ENCODE results near the gene NHSL1.

Gene NHSL1

DNA sequence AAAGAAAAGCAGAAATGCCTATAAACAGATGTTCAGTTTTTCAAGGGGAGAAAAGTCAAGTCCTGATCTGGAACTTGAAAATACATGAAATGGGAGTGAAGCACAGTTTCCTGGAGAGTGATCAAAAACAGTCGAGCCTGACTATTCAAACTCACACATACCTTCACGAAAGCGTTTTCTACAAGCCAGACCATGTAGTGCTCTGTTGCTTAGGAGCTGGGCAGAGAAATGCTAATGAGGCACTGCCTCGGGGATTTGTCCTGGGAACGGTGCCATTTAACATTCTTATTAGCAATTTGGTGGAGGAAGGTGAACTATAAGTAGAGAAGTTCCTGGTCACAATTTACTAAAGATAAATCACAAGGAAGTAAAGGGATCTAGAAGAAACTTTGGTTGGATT, 5.9 kb downstream of the NHSL1 start:
- peak; percentile 71 for DNase-seq (ENCODE audit: low read depth)

DNA sequence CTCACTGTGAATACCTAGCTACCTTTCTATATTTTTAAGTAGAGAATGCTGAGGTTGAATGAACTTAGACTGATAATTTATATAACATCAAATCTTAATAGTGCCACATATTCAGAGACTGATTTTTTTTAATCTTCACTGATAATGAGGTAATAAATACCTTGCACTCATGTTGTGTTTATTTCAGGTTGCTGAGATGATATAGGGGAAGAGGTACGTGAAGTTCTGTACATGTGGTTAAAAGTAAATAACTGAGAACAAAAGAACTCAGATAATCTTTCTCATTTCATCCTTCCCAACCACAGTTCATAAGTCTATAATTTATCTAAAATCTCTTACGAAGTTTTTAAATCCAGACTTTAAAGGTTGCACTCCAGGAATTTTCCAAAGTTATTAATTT, 6.4 kb downstream of the NHSL1 start:
- no peak for DNase-seq (ENCODE audit: low read depth)

DNA sequence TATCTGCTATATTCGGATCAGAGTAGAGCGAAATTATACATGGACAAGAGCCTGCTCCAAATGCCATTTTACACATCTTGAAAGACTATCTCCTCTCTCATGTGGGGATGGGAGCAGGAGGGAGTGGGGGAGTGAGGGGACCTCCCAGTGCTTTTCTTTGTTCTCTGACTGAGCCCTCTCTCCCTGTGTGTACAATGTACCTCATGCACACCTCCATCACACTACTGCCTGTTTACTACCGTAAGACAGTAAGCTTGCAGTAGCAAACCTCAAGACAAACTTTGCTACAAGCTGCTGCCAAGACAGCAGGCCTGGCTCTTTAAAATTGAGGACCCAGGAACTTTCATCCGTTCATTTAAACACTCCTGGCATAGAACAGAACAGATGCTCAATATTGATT, 7.2 kb downstream of the NHSL1 start:
- DNase-seq (ENCODE audit: low read depth) = no peak

DNA sequence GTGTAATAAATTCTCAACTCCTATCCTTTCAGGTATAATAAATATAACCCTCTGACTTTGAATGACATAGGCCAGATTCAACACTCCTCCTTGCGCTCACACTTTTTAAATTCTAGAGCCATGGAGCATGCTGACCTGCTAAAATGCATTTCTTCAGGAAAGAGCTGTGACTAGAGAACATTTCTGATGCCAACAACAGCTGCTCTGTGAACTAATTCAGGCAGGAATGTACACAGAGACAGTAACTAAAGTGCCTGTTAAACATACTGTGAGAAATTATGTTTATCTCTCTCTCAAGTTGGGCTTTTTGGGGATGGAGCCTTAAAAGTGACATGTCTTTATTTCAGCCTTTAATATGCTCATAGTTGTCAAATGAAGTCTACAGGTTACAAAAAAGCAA, 8.3 kb downstream of the NHSL1 start:
- peak; percentile 5 for DNase-seq (ENCODE audit: low read depth)

DNA sequence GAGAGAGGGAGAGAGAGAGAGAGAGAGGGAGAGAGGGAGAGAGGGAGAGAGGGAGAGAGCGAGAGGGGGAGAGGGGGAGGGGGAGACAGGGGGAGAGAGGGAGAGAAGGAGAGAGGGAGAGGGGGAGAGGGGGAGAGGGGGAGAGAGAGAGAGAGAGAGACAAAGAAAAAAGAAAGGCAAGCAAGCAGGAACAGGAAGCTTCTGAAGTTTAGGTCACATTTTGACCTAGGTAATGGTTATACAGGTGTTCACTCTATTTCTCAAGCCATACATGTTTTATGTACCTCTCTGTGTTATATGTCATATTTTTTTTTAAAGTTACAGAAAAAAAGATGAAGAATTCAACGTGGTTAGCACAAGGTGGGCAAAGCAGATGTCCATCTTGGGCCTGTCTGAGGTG, 9.4 kb downstream of the NHSL1 start:
- no peak for DNase-seq (ENCODE audit: low read depth)

DNA sequence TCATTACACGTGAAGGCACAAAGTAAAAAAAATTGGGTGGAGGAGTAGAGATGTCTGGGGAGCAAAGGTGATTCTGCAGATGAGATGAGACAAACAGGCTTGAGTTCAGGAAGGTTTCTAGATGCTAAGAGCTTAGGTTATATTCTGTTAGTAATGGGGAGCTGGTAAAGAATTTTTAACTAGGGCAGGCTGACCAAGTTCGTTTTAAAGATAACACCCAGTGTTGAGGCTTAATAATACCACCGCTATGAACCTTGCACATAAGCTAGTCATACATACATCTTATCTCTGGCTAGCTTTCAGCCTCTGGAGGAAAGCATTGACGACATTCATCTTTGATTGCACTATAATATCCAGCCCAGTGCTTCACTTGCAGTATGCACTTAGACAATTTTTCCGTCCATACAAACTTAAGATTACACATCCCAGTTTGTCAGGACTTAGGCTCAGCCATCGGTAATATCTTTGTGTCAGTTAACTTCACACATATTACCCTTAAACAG, 12.1 kb downstream of the NHSL1 start:
- DNase-seq (ENCODE audit: low read depth) = no peak

DNA sequence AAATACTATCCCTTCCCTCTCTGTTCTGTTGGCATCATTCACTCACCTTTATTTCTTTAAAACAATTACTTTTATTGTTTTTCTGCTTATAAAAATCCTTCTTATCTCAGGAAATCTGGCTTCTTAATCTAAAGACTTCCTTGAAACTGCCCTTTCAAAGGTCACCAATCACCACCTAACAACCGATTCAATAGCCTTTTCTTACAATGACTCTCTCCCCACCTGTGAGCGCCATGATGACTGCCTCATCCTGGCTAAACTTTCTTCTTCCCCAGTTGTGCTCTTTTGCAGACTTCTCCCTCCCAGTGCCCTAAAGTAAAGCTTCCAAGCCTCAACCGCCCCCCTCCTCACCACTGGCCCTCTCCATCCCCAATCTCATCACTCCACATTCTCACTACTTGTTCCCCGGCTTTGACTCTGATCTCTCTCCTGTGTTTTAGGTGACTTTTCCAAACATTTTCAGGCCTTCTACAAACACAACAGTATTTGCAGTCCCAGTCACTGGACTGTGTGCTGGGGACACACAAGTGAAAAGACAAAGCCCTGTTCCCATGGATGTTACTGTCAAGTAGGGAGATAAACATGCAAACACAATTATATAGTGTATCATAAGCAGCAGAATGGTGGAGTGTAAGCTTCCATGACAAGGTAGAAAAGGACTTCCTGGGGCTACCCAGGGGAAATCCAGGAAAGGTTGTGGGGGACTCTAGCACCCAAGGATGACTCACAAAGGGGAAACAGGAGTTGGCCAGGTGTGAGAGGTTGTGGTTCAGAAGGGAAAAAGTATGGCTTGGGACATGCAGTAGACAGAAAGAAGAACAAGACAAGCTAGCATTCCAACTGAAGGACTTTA, 12.8 kb downstream of the NHSL1 start:
- DNase-seq (ENCODE audit: low read depth) = no peak

DNA sequence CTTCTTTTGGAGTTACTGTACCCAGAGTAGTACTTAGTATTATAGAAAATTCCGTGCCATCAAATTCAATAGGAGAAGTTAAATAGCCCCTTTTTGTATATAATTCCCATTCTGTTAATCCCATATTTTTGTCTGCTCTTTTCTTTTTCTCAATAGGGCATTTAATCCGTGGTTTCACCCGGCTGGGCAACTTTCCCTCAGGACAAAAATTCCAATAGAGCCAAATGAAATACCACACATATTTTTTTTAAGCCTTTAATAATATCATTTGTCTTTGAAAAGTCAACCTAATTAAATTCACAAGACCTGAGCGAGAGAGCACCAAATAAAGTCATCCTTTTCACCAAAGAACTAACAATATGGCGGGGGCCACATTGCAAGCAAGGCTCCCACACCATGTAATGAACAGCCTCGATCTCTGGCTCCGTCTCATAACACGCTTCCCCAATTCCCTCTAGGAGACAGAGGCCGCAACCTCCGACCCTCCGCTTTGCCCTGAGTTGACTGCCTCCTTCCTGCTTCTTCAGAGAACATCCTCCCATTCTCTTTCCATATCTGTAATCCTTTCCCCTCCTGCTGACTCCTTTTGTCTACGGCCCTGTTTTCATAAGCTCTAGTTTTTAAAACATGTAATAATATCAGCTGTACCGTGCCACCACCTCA, 13.6 kb downstream of the NHSL1 start:
- no peak for DNase-seq (ENCODE audit: low read depth)

DNA sequence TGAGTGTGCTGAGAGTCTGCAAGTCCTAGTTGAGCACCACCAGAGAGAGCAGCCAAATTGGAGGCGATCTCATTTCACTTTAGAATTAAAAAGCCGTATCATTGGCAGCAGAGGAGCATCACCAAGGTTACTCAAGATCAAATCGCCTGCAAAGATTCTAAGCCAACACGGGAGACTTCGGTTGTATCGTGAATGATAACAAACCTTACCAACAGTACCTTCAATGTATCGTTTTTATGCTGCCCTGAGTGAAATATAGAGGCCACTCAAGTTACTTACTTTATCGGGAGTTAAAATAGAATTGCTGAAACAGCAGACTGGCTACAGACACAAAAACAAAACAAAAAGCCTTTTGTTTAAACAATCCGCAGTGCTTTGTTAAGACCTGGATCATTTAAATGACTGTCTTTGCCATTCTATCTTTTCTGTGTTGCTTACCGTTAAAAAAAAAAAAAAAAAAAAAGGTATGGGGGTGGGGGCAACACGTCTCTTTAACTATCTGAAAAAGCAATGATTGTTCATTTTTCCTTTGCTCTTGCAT, 14.2 kb downstream of the NHSL1 start:
- peak; percentile 43 for DNase-seq (ENCODE audit: low read depth)

DNA sequence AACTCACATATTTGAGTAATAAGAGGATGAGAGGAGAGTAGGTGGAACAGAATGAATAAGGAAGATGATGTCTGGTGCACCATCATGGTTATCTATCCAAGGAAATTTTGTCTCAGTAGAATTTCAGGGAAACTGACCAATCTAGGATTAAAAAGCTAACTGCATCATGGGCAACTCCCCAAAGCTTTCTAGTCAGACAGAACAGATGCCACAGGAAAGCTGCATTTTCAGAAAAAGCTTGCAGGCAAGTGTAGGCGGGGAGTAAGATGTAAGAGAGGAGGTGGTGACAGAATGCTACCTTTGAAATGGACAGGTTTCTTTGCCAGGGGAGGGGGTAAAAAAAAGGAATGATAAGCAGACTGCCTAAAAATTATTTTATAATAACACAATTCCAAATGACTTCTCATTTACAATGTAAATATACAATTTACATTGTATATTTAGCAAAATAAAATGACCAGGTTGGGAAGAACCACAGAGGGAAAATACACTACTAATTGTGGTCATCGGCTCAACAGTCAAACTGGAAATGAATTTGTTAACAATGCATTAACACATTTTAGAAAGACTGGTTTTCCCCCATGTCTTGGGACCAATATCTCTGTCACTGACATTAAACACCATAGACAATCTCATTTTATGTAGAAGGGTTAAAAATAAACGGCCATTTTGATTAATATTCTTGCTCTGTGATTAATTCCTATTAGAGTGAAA, 15.1 kb downstream of the NHSL1 start:
- no peak for DNase-seq (ENCODE audit: low read depth)

DNA sequence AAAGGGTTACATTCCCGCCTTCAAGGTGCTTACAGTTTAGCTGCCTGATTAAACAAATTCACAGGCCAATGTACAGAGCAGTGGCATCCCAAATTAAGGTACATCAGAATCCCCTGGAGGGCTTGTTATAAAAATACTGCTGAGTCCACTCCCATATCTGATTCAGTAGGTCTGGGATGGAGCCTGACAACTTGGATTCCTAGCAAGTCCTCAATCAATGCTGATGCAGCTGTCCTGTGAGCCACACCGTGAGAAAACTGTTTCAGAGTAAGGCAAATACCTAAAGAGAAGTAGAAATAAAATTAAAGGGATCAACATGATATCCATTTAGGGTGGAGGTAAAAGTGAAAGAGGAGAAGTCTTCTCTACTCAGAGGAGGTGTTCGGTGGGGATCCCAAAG, 16.5 kb downstream of the NHSL1 start:
- no peak for DNase-seq (ENCODE audit: low read depth)

DNA sequence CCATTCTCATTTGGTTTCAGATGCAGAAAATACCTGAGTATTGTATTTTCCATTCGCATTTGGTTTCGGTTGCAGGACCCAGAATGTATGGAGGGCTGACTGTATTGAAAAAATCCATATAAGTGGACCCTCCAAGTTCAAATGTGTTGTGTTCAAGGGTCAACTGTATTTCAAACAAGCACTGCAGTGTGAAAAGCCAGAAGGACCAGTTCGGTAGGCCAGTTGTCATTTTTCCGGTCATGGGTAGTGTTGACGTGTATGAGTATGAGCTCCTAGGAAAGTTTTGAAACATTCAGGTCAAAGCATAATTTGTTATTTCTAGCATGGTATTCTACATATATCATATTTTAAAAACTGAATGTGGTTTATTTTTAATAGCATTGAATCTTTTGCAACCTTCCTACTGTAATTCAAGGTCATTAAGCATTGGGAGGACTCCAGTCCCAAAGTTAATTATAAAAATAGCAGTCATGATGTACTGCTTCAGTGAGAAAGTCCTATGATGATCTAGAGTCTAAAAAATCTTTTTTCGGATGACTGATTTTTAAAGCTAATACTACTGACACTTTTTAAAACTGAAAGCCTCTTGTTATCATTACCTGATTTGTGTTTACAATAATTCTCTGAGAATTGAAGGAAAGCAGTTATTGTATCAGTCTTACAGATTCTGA, 18.9 kb downstream of the NHSL1 start:
- no peak for DNase-seq (ENCODE audit: low read depth)

DNA sequence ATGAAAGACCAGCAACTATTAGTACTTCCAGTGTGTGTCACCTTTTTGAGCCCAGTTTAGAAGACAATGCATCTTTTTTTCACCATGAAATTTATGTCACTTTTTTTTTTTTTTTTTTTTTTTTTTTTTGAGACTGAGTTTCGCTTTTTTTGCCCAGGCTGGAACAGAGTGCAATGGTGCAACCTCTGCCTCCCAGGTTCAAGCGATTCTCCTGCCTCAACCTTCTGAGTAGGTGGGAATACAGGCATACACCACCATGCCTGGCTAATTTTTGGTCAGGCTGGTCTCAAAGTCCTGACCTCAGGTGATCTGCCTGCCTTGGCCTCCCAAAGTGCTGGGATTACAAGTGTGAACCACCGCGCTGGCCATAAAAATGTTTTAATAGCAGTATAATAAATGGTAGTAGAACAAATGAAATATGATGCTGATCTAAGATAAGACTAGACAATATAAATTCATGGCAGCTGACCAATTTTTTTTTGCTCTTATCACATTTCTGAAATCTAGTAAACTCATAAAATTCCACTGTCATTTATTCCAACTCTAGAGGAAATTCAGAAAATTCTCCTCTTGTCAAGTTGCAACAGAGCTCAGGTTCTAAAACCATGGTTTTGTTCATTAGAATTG, 21.3 kb downstream of the NHSL1 start:
- DNase-seq (ENCODE audit: low read depth) = no peak

DNA sequence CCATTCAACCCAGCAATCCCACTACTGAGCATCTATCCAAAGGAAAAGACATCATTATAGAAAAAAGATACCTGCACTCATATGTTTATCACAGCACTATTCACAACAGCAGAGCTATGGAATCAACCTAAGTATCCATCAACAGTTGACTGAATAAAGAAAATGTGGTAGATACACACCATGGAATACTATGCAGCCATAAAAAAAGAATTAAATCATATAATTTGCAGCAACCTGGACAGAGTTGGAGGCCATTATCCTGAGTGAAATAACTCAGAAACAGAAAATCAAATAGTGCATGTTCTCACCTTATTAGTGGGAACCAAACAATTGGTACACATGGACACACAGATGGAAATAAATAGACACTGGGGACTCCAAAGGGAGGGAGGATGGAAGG, 23.2 kb downstream of the NHSL1 start:
- no peak for DNase-seq (ENCODE audit: low read depth)

DNA sequence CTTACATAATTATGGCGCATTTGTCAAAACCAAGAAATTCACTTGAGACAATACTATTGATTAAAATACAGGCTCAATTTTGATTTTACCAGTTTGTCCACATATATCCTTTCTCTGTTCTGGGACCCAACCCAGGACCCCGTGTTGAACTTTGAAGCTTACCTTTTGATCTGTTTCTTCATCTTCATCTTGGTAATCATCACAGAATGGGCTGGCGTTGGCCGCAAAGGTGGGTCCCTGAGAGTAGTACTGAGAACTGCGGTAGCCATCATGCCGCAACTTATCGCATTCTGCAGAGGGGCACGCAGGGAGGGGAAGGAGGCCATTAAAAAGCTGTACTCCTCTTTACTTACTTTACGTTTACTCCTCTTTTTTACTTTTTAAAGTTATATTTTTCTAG, 26.1 kb downstream of the NHSL1 start:
- DNase-seq (ENCODE audit: low read depth) = no peak

DNA sequence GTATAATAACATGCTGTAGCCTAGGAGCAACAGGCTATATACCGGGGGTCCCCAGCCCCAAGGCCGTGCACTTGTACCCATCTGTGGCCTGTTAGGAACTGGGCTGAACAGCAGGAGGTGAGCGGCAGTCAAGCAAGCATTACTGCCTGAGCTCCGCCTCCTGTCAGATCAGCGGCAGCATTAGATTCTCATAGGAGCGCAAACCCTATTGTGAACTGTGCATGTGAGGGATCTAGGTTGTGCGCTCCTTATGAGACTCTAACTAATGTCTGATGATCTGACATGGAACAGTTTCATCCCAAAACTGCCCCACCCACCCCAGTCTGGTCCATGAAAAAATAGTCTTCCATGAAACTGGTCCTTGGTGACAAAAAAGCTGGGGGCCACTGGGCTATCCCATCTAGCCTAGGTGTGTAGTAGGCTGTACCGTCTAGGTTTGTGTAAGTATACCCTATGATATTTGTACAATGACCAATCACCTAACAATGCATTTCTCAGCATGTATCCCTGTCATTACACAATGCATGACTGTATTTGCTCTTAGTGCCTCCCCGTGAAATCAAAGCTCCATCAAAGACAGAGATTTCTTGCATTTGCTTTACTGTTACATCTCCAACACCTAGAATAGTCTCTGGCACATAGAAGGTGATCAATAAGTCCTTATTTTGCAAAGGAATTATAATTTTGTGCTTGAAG, 30.8 kb downstream of the NHSL1 start:
- DNase-seq (ENCODE audit: low read depth) = peak; percentile 47

DNA sequence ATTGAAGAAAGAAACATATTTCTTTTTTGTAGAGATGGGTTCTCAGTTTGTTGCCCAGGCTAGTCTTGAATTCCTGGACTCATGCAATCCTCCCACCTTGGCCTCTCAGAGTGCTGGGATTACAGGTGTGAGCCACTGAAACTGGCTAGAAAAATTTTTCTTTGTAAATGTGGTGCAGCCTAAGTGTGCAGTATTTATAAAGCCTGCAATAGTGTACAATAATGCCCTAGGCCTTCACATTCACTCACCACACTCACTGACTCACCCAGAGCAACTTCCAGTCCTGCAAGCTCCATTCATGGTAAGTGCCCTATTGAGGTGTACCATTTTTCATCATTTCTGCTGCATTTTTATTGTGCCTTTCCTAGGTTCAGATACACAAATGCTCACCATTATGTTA, 31.4 kb downstream of the NHSL1 start:
- no peak for DNase-seq (ENCODE audit: low read depth)

DNA sequence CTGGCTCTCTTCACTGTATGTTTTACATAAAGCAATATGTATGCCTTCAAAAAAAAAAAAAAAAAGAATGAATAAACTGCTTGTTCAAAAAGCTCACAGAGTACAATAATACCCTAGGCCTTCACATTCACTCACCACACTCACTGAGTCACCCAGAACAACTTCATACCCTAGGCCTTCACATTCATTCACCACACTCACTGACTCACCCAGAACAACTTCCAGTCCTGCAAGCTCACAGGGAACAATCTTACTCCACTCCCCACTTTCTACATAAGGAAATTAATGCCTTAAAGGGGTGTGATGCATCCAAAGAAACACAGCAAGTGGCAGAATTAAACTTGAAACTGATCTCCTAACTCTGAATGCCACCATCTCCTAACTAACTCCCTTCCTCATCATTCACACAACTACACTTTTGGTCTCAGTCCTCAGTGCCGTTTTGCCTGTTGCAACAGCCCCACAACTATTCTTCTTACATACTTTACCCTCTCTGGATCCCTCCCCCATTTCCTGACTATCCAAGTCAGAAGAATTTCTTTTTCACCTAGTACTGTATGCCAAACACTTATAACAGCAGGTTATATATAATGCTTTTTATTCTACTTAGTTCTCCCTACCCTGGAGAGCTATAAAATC, 34.2 kb downstream of the NHSL1 start:
- peak; percentile 86 for DNase-seq (ENCODE audit: low read depth)

DNA sequence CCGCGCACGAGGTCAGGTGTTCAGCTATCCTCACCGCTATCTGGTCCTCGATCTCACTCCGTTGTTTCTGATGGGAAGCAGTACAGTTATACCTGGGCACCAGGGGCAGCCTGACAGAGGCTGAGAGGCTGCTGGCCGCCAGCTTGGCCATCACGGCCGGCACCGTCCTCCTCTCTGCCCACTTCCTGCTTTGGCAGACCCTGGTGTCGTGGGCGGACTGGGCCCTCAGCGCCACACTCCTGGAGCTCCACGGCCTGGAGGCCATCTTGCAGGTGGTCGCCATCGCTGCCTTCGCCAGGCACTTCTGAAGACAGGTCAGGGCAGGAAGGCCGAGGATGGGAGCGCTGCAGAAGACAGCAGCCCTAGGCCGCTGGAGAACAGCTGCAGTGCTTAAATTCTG, 35.2 kb downstream of the NHSL1 start:
- no peak for DNase-seq (ENCODE audit: low read depth)

DNA sequence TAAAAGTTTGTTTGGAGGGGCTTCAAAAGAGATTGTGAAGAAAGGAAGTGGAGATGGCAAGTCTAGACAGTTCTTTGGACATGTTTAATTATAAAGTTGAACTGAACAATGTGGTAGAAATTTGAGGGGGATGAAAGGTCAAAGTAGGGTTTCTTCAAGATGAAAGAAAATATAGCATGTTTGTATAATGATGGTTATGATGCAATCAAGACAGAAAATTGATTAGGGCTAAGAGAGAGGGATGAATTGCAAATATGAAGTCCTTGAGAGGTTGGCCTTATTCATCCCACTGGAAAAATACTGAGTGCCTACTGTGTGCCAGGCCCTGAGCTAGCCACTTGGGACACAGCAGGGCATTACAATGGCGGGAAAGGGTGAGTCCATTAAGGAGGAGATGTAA, 37.6 kb downstream of the NHSL1 start:
- no peak for DNase-seq (ENCODE audit: low read depth)

DNA sequence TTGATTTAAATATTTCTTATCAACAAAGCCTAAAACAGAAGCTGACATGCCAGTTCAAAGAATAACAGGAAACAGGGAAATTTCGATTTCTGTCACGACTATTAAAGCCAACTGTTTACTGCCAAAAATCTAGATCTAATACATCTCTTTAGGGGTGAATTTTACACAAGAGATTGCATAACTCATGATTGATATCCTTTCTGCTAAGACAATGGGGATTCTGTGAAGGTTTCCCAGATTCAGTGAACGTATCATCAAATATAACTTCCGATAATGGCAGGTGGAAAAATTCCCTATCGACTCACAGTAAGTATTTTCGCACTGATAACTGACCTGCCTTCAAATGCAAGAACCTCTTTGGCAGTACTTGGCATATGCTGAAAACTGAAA, 42.9 kb downstream of the NHSL1 start:
- no peak for DNase-seq (ENCODE audit: low read depth)
